Loucy (cell line): ENCODE measurements around the gene DNAH17.

ENCODE experiments used
- H2AFZ ChIP-seq: fragments of 200-600 bp; sonication (generic); 2 replicates; pipeline ENCODE4 v1.6.0; 2016; ENCODE audit warnings: antibody characterized with exemption, mild to moderate bottlenecking, low read length, moderate library complexity
- H3F3A ChIP-seq: fragments of 200-600 bp; 2 replicates; pipeline ENCODE4 v1.6.0; 2016; ENCODE audit warnings: antibody characterized with exemption, low read depth, mild to moderate bottlenecking
- H3K27me3 ChIP-seq: fragments of 200-600 bp; sonication (generic); 2 replicates; pipeline ENCODE4 v1.6.1; 2014; ENCODE audit warnings: low read length, mild to moderate bottlenecking; ENCODE audit not compliant: insufficient read depth, poor library complexity, severe bottlenecking
- H3K36me3 ChIP-seq: fragments of 200-600 bp; sonication (generic); 2 replicates; pipeline ENCODE4 v1.6.1; 2016; ENCODE audit warnings: low read length; ENCODE audit not compliant: insufficient read depth
- H3K4me1 ChIP-seq: fragments of 200-600 bp; sonication (generic); 2 replicates; pipeline ENCODE4 v1.5.1; 2014; ENCODE audit warnings: low read length, mild to moderate bottlenecking; ENCODE audit not compliant: insufficient read depth, poor library complexity, severe bottlenecking
- H3K4me2 ChIP-seq: fragments of 200-600 bp; sonication (generic); 2 replicates; pipeline ENCODE4 v1.6.0; 2014; ENCODE audit warnings: antibody characterized with exemption, low read length, low read depth, mild to moderate bottlenecking; ENCODE audit not compliant: poor library complexity, severe bottlenecking
- H3K4me3 ChIP-seq: fragments of 200-600 bp; sonication (generic); 2 replicates; pipeline ENCODE4 v1.5.1; 2014; ENCODE audit warnings: low read length, mild to moderate bottlenecking, mixed read lengths; ENCODE audit not compliant: poor library complexity, severe bottlenecking
- H3K79me2 ChIP-seq: fragments of 200-600 bp; sonication (generic); 2 replicates; pipeline ENCODE4 v1.6.1; 2014; ENCODE audit warnings: low read length; ENCODE audit not compliant: insufficient read depth
- H3K9ac ChIP-seq: fragments of 200-600 bp; sonication (generic); 2 replicates; pipeline ENCODE4 v1.6.0; 2014; ENCODE audit warnings: mild to moderate bottlenecking, low read depth, low read length, moderate library complexity; ENCODE audit not compliant: poor library complexity, severe bottlenecking
- H3K9me2 ChIP-seq: fragments of 200-600 bp; sonication (generic); replicated peaks from 2 replicates; pipeline ENCODE4 v1.6.1; 2016; ENCODE audit warnings: low read depth, low read length, mixed read lengths
- H3K9me3 ChIP-seq: fragments of 200-600 bp; sonication (generic); 2 replicates; pipeline ENCODE4 v1.6.1; 2014; ENCODE audit warnings: mild to moderate bottlenecking, antibody characterized with exemption, low read length, low read depth; ENCODE audit not compliant: insufficient read depth
- H4K20me1 ChIP-seq: fragments of 200-600 bp; sonication (generic); 2 replicates; pipeline ENCODE4 v1.6.0; 2014; ENCODE audit warnings: antibody characterized with exemption, low read length, mild to moderate bottlenecking; ENCODE audit not compliant: insufficient read depth, poor library complexity, severe bottlenecking
- CTCF ChIP-seq: fragments of 200-600 bp; sonication (generic); conservative IDR thresholded peaks from 2 replicates; pipeline ENCODE4 v1.5.1; 2014; ENCODE audit warnings: mild to moderate bottlenecking, antibody characterized with exemption, low read length
- EZH2phosphoT487 ChIP-seq: fragments of 200-600 bp; IDR thresholded peaks from 2 replicates; pipeline ENCODE4 v1.6.1; 2018; ENCODE audit warnings: antibody characterized with exemption, mild to moderate bottlenecking, moderate library complexity, borderline replicate concordance

The DNAH17 gene

DNA sequence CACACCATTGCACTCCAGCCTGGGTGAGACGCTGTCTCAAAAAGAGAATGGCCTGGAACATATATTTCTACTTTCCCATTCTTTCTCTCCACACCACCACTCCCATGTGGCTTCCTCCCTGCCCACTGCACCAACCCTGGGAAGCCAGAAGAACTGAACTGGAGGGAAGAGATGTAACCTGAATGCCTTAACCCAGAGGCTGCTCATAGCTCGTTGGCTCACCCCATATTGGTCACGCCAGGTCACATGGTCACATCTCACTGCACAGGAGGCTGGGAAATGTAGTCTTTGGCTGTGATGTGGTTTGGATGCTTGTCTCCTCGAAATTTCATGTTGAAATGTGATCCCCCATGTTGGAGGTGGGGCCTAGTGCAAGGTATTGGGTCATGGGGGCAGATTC is 5.9 kb upstream of the DNAH17 start:
- Histone ChIP-seq H3K9me2 (no peaks in the 10 kb centered on the region), H3K36me3 (no peaks in the 10 kb centered on the region), H3K79me2 (no peaks in the 10 kb centered on the region), H3F3A (no peaks in the 10 kb centered on the region), H2AFZ (no peak overlapping the region), H3K4me3 (no peak overlapping the region), H3K4me1 (no peaks in the 10 kb centered on the region), H3K27me3 (no peaks in the 10 kb centered on the region), H3K9ac (no peak overlapping the region), H3K4me2 (no peak overlapping the region), H3K9me3 (no peaks in the 10 kb centered on the region), H4K20me1 (no peaks in the 10 kb centered on the region)
- TF ChIP-seq EZH2phosphoT487 (no peak), CTCF (no peak)

DNA sequence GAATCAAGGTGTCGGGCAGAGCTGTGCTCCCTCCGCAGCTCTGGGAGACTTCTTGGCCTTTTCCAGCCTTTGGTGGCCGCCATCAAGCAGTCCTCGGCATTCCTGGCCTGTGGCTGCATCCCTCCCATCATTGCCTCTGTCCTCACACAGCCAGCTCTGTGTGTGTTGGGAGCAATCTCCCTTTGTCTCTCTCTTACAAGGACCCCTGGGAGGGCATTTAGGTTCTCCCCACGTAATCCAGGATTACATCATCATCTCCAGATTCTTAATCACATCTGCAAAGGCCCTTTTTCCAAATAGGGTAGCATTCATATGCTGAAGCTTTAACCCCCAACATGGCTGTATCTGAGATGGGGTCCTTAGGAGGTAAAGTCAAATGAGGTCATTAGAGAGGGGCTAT is 4.1 kb upstream of the DNAH17 start:
- Histone ChIP-seq H3K27me3 (no peaks in the 10 kb centered on the region), H3K4me3 (no peak overlapping the region), H4K20me1 (no peaks in the 10 kb centered on the region), H3K4me1 (no peaks in the 10 kb centered on the region), H2AFZ (no peak overlapping the region), H3K36me3 (no peaks in the 10 kb centered on the region), H3F3A (no peaks in the 10 kb centered on the region), H3K9me3 (no peaks in the 10 kb centered on the region), H3K4me2 (no peak overlapping the region), H3K9ac (no peak overlapping the region), H3K79me2 (no peaks in the 10 kb centered on the region), H3K9me2 (no peaks in the 10 kb centered on the region)
- TF ChIP-seq CTCF (no peak), EZH2phosphoT487 (no peak)

GRCh38 chr17:78580277-78580804 is 3.1 kb upstream of the DNAH17 start:
- Histone ChIP-seq H3K4me2 (no peak overlapping the region), H3K9me3 (no peaks in the 10 kb centered on the region), H2AFZ (no peak overlapping the region), H3K36me3 (no peaks in the 10 kb centered on the region), H3K4me1 (no peaks in the 10 kb centered on the region), H3K27me3 (no peaks in the 10 kb centered on the region), H4K20me1 (no peaks in the 10 kb centered on the region), H3F3A (no peaks in the 10 kb centered on the region), H3K9ac (no peak overlapping the region), H3K9me2 (no peaks in the 10 kb centered on the region), H3K4me3 (no peak overlapping the region), H3K79me2 (no peaks in the 10 kb centered on the region)
- TF ChIP-seq EZH2phosphoT487 (no peak), CTCF (no peak)
